Measurements from ENCODE around the gene REEP2.

GRCh38 chr5:138445547-138446271, 6.9 kb downstream of the REEP2 start:
- no peak for TF ChIP-seq HMGXB4 (CRISPR knock-in tag; IDR thresholded peaks at IDR 0.05; ENCODE audit: borderline replicate concordance)
- TF ChIP-seq POLR2A (IDR thresholded peaks at IDR 0.05; ENCODE audit: low read length) = no peak
- no peak for TF ChIP-seq CTCF (IDR thresholded peaks at IDR 0.05)
- no peak for TF ChIP-seq ZFP36 (IDR thresholded peaks at IDR 0.05; ENCODE audit: borderline replicate concordance, partially characterized antibody)
- no peak for TF ChIP-seq MAX (IDR thresholded peaks at IDR 0.05)
- no peak for TF ChIP-seq FOSL2 (IDR thresholded peaks at IDR 0.05)
- TF ChIP-seq FOSL2 (CRISPR knock-in tag; IDR thresholded peaks at IDR 0.05) = no peak
- TF ChIP-seq RAD21 (conservative IDR thresholded peaks at IDR 0.05 in 1 of 2, IDR thresholded peaks at IDR 0.05 in 1 of 2) = no peak
- no peak for TF ChIP-seq JUNB (IDR thresholded peaks at IDR 0.05)
- no peak for TF ChIP-seq SMC3 (IDR thresholded peaks at IDR 0.05)
- TF ChIP-seq RCOR1 (IDR thresholded peaks at IDR 0.05; ENCODE audit: low read depth, low read length) = no peak
- no peak for TF ChIP-seq FOXS1 (CRISPR knock-in tag; IDR thresholded peaks at IDR 0.05)
- no peak for TF ChIP-seq MAFK (IDR thresholded peaks at IDR 0.05; ENCODE audit: partially characterized antibody)
- TF ChIP-seq CHD4 (IDR thresholded peaks at IDR 0.05; ENCODE audit: borderline replicate concordance) = no peak
